Pancreas (tissue), 10 donors: ENCODE measurements around the gene PRKCB. TPM values are rescaled to one million over a fixed set of nuclear protein-coding genes. Genes with fewer than 3 reads are reported as not detected.
"Not testable (repeated sequence)": the region's sequence is repeated elsewhere in the genome, so short reads cannot be mapped to it uniquely, and the experiment has no call there.

Experiments used
- ATAC-seq, 4 donors: fragments of 200-7000 bp; cut with Tn5 transposase; one replicate each; pipeline versions ENCODE4 v1.8.0 to v1.9.1; 2020; ENCODE audit warnings: mild to moderate bottlenecking in 4 of 4, moderate library complexity in 4 of 4
- DNase-seq, 6 donors: peaks; one replicate each; pipeline ENCODE4 v3.0.0-alpha.2; 2020
- FAIRE-seq: peaks from 2 replicates; lab custom pipeline; 2012; peaks lifted over from hg19 to GRCh38; lab: Jason Lieb, UNC
- H3K27ac ChIP-seq, 4 donors: fragments of 200-600 bp; sonication (generic); 1 replicate in 3 of 4; 2 replicates in 1 of 4; pipeline versions ENCODE4 v1.5.0 to v1.8.0; 2020
- H3K27me3 ChIP-seq, 4 donors: fragments of 200-600 bp; one replicate each; pipeline ENCODE4 v1.8.0; 2021
- H3K36me3 ChIP-seq, 3 donors: fragments of 200-600 bp; sonication (generic) in 1 of 3; one replicate each; pipeline versions ENCODE4 v1.5.0 to v1.8.0; 2020 to 2021
- H3K4me1 ChIP-seq, 3 donors: fragments of 200-600 bp; one replicate each; pipeline ENCODE4 v1.8.0; 2021
- H3K4me3 ChIP-seq, 4 donors: fragments of 200-600 bp; sonication (generic) in 2 of 4; one replicate each; pipeline versions ENCODE4 v1.5.0 to v1.8.0; 2020 to 2021
- H3K9me3 ChIP-seq, 4 donors: fragments of 200-600 bp; one replicate each; pipeline ENCODE4 v1.8.0; 2021
- CTCF ChIP-seq, 4 donors: fragments of 200-600 bp; sonication (generic) in 3 of 4; IDR thresholded peaks; one replicate each; pipeline versions ENCODE4 v1.5.0 to v1.8.0; 2021; ENCODE audit warnings: antibody characterized with exemption in 4 of 4
- WGBS, 2 donors: extraction: QIAGEN DNeasy Blood & Tissue Kit; methylation state at CpG; one replicate each; pipeline ENCODE4 v1.1.7; 2013; 5-methylcytosine and 5-hydroxymethylcytosine counted together
- intact Hi-C, 3 donors: fragments of 100-400 bp; cut with DNase I; formaldehyde crosslinking; loops; one replicate each; pipeline versions ENCODE4 v1.11.1 to v1.14.2; 2022
- polyA plus RNA-seq, 2 donors: library from polyadenylated mRNA; stranded (reverse); fragments of 200-250 nt; gene quantifications; one replicate each; pipeline ENCODE4 v1.2.3, GENCODE V29; 2013
- total RNA-seq, 6 donors: library from RNA; stranded (reverse); fragmentation: NEBNext Ultra II Directional in 4 of 6; extraction: Animal tissue kit (Norgen Biotek cat#: 25700) in 4 of 6; gene quantifications; one replicate each; pipeline versions ENCODE4 v1.2.1 to v1.2.4, GENCODE V29; 2021 to 2023
- donor health status: healthy with polysubstance abuse.
- donor health status: DM: no; HTN: no; CAD: no; lungs with moderate emphysema.
- donor health status: DM: no; HTN: no; CAD: no.
- donor health status: control.
- donor health status: control.
- donor health status: Bipolar disorder and iron deficiency.
- donor health status: DM: yes; HTN: yes; CAD: no.
- donor health status: DM: no; HTN: no; CAD: no.
- donor health status: DM: no; HTN: no; CAD: no.
- donor health status: DM: yes; HTN: yes; CAD: no.

The PRKCB gene
- total and polyA plus RNA-seq, 8 donors, result 0.19 to 4.3 (median 0.61) TPM

- ATAC-seq (no peak), DNase-seq (no peak), FAIRE-seq (no peak)
- Histone ChIP-seq H3K27ac (no peak overlapping the region), H3K9me3 (no peaks in the 10 kb centered on the region), H3K4me1 (no peaks in the 10 kb centered on the region), H3K36me3 (no peaks in the 10 kb centered on the region), H3K27me3 (no peaks in the 10 kb centered on the region), H3K4me3 (no peak overlapping the region)
- intact Hi-C loops, result no loop called here
- WGBS, 2 donors, result 65 to 77% methylated on average over 4 of the region's 4 CpGs
- TF ChIP-seq CTCF (IDR thresholded peaks at IDR 0.05), result no peak
These were observed 266.5 kb downstream of the PRKCB start for GRCh38 chr16:24102209-24102660.

GRCh38 chr16:24105471-24105870 is 269.7 kb downstream of the PRKCB start:
- intact Hi-C loops, H3K4me1 ChIP-seq, FAIRE-seq, ATAC-seq, H3K9me3 ChIP-seq, DNase-seq, H3K36me3 ChIP-seq, H3K4me3 ChIP-seq, H3K27me3 ChIP-seq, H3K27ac ChIP-seq: not testable (repeated sequence)
- WGBS, 2 donors, result 84% methylated on average over 2 of the region's 2 CpGs

GRCh38 chr16:24108090-24108489 is 272.3 kb downstream of the PRKCB start:
- H3K27me3 ChIP-seq, intact Hi-C loops, H3K9me3 ChIP-seq, H3K4me1 ChIP-seq, DNase-seq, ATAC-seq, H3K36me3 ChIP-seq, H3K4me3 ChIP-seq, H3K27ac ChIP-seq: not testable (repeated sequence)
- WGBS, 2 donors, result 74 to 76% methylated on average over 1 of the region's 1 CpG
- FAIRE-seq, result peak; percentile 86

- no peaks in the 10 kb centered on the region for H3K27me3 ChIP-seq
- intact Hi-C loops, result no loop called here
- no peak overlapping the region for H3K4me3 ChIP-seq
- peaks cover under 1 to 7% (median 4%) of the 10 kb centered on the region in 3 donors for H3K4me1 ChIP-seq
- no peak for ATAC-seq
- no peaks in the 10 kb centered on the region for H3K9me3 ChIP-seq
- no peak for FAIRE-seq
- no peak for TF ChIP-seq CTCF (IDR thresholded peaks at IDR 0.05)
- WGBS, 2 donors, result 76 to 84% methylated on average over 3 of the region's 3 CpGs
- H3K27ac ChIP-seq, result no peak overlapping the region
- DNase-seq, result no peak
- no peaks in the 10 kb centered on the region for H3K36me3 ChIP-seq
These were observed 276.0 kb downstream of the PRKCB start for GRCh38 chr16:24111724-24112302.

- ATAC-seq (no peak), FAIRE-seq (no peak), DNase-seq (no peak)
- no peak for TF ChIP-seq CTCF (IDR thresholded peaks at IDR 0.05)
- Histone ChIP-seq H3K9me3 (no peaks in the 10 kb centered on the region), H3K27ac (no peak overlapping the region), H3K4me1 (peaks cover 6 to 17% (median 14%) of the 10 kb centered on the region in 3 donors), H3K4me3 (no peak overlapping the region), H3K36me3 (no peaks in the 10 kb centered on the region), H3K27me3 (no peaks in the 10 kb centered on the region)
- 82 to 91% methylated on average over 2 of the region's 2 CpGs for WGBS, 2 donors
- intact Hi-C loops, result no loop called here
These were observed 277.4 kb downstream of the PRKCB start for GRCh38 chr16:24113115-24113745.

GRCh38 chr16:24114876-24115275 is 279.1 kb downstream of the PRKCB start:
- DNase-seq (no peak), FAIRE-seq (no peak), ATAC-seq (no peak)
- Histone ChIP-seq H3K27ac (no peak overlapping the region), H3K9me3 (no peaks in the 10 kb centered on the region), H3K4me3 (no peak overlapping the region), H3K4me1 (peaks cover 6 to 17% (median 14%) of the 10 kb centered on the region in 3 donors), H3K36me3 (no peaks in the 10 kb centered on the region), H3K27me3 (no peaks in the 10 kb centered on the region)
- 87 to 88% methylated on average over 2 of the region's 2 CpGs for WGBS, 2 donors
- no peak for TF ChIP-seq CTCF (IDR thresholded peaks at IDR 0.05)
- intact Hi-C loops, result no loop called here
